NCI-H345 (cell line): ENCODE data around the gene PYGO1.
"Not testable (repeated sequence)": the region's sequence is repeated elsewhere in the genome, so short reads cannot be mapped to it uniquely, and the experiment has no call there.

Source experiments
- DNase-seq: peaks from one replicate; lab custom pipeline; 2025; lab: John Stamatoyannopoulos, UW

Gene PYGO1

GRCh38 chr15:55505407-55505806 is 82.7 kb downstream of the PYGO1 start:
- DNase-seq: not testable (repeated sequence)

GRCh38 chr15:55499151-55499550 is 89.0 kb downstream of the PYGO1 start:
- no peak for DNase-seq

GRCh38 chr15:55498109-55498938 is 89.8 kb downstream of the PYGO1 start:
- peak; percentile 81 for DNase-seq

- no peak for DNase-seq
These were observed 91.4 kb downstream of the PYGO1 start for GRCh38 chr15:55496716-55497115.

GRCh38 chr15:55494931-55495330 is 93.2 kb downstream of the PYGO1 start:
- no peak for DNase-seq

- DNase-seq: not testable (repeated sequence)
These were observed 99.1 kb downstream of the PYGO1 start for GRCh38 chr15:55488952-55489600.
